WTC11 (cell line): ENCODE measurements around the gene RCN2. TPM values are rescaled to one million over a fixed set of nuclear protein-coding genes. Genes with fewer than 3 reads are reported as not detected.

Experiments used
- ATAC-seq: fragments of 200-7000 bp; cut with Tn5 transposase; 2 replicates; pipeline ENCODE4 v1.10.0; 2021; ENCODE audit warnings: mild to moderate bottlenecking, moderate library complexity
- CTCF ChIA-PET: fragments of 300-600 bp; sonication (Branson Sonifier 250); formaldehyde crosslinking; loops from one replicate; lab custom pipeline; 2021; ENCODE audit warnings: antibody characterized with exemption; lab: Charles Lee
- POLR2A ChIA-PET: fragments of 350-600 bp; sonication (Branson Sonifier 250); formaldehyde crosslinking; loops from one replicate; lab custom pipeline; 2021; ENCODE audit warnings: antibody characterized with exemption; lab: Charles Lee
- DNase-seq: peaks from one replicate; pipeline ENCODE4 v3.0.0; 2021; ENCODE audit warnings: low spot score
- H3K27ac Mint-ChIP-seq: 2 replicates; pipeline ENCODE4 v1.8.0; 2021; ENCODE audit warnings: mixed read lengths
- H3K27me3 Mint-ChIP-seq: 2 replicates; pipeline ENCODE4 v1.8.0; 2021; ENCODE audit warnings: low read depth, mild to moderate bottlenecking, moderate library complexity, mixed read lengths
- H3K36me3 Mint-ChIP-seq: 2 replicates; pipeline ENCODE4 v1.8.0; 2021; ENCODE audit warnings: mixed read lengths
- H3K4me1 Mint-ChIP-seq: 2 replicates; pipeline ENCODE4 v1.8.0; 2022; ENCODE audit warnings: mixed read lengths
- H3K4me3 Mint-ChIP-seq: 2 replicates; pipeline ENCODE4 v1.8.0; 2021; ENCODE audit warnings: mild to moderate bottlenecking, moderate library complexity, mixed read lengths
- H3K9me3 Mint-ChIP-seq: 2 replicates; pipeline ENCODE4 v1.8.0; 2021; ENCODE audit warnings: mixed read lengths
- AR ChIP-seq: fragments of 250-450 bp; sonication (Bioruptor Pico); IDR thresholded peaks from 2 replicates; pipeline ENCODE4 v1.9.0; 2021; ENCODE audit warnings: mild to moderate bottlenecking
- CREM ChIP-seq: sonication (generic); formaldehyde crosslinking; IDR thresholded peaks from 2 replicates; pipeline ENCODE4 v1.8.1; 2022; ENCODE audit warnings: mild to moderate bottlenecking, missing genetic modification reagents, moderate library complexity
- ESRRA ChIP-seq: sonication (generic); formaldehyde crosslinking; IDR thresholded peaks from 2 replicates; pipeline ENCODE4 v1.8.1; 2022; ENCODE audit warnings: mild to moderate bottlenecking, missing genetic modification reagents, borderline replicate concordance
- FOXJ3 ChIP-seq: sonication (generic); formaldehyde crosslinking; IDR thresholded peaks from 2 replicates; pipeline ENCODE4 v1.9.0; 2021; ENCODE audit warnings: missing genetic modification reagents, mild to moderate bottlenecking, borderline replicate concordance
- FOXP1 ChIP-seq: sonication (generic); formaldehyde crosslinking; IDR thresholded peaks from 2 replicates; pipeline ENCODE4 v1.8.0; 2022; ENCODE audit warnings: missing genetic modification reagents, mild to moderate bottlenecking, moderate library complexity, borderline replicate concordance
- GRHL2 ChIP-seq: fragments of 250-450 bp; sonication (Bioruptor Pico); IDR thresholded peaks from 2 replicates; pipeline ENCODE4 v1.8.0; 2022; ENCODE audit warnings: mild to moderate bottlenecking, moderate library complexity; ENCODE audit not compliant: insufficient replicate concordance, severe bottlenecking
- HMGA2 ChIP-seq: fragments of 250-450 bp; sonication (Bioruptor Pico); IDR thresholded peaks from 2 replicates; pipeline ENCODE4 v1.4.0; 2021; ENCODE audit warnings: mild to moderate bottlenecking, moderate library complexity
- NFYB ChIP-seq: sonication (generic); formaldehyde crosslinking; conservative IDR thresholded peaks from 2 replicates; pipeline ENCODE4 v1.8.0; 2022; ENCODE audit warnings: low read depth, missing genetic modification reagents
- RORB ChIP-seq: fragments of 250-450 bp; sonication (Bioruptor Pico); IDR thresholded peaks from 2 replicates; pipeline ENCODE4 v1.9.0; 2021; ENCODE audit warnings: mild to moderate bottlenecking
- STAT6 ChIP-seq: sonication (generic); formaldehyde crosslinking; conservative IDR thresholded peaks from 2 replicates; pipeline ENCODE4 v1.8.1; 2023; ENCODE audit warnings: mild to moderate bottlenecking, low read depth, missing genetic modification reagents, moderate library complexity
- USF2 ChIP-seq: sonication (generic); formaldehyde crosslinking; IDR thresholded peaks from 2 replicates; pipeline ENCODE4 v1.8.1; 2023; ENCODE audit warnings: mild to moderate bottlenecking, missing genetic modification reagents, moderate library complexity
- ZBTB21 ChIP-seq: sonication (generic); formaldehyde crosslinking; IDR thresholded peaks from 2 replicates; pipeline ENCODE4 v1.8.1; 2023; ENCODE audit warnings: mild to moderate bottlenecking, missing genetic modification reagents, borderline replicate concordance
- ZBTB43 ChIP-seq: sonication (generic); formaldehyde crosslinking; IDR thresholded peaks from 2 replicates; pipeline ENCODE4 v1.8.1; 2023; ENCODE audit warnings: mild to moderate bottlenecking, missing genetic modification reagents
- ZNF219 ChIP-seq: sonication (generic); formaldehyde crosslinking; IDR thresholded peaks from 2 replicates; pipeline ENCODE4 v1.8.0; 2023; ENCODE audit warnings: missing genetic modification reagents, mild to moderate bottlenecking, borderline replicate concordance
- ZNF281 ChIP-seq: sonication (generic); formaldehyde crosslinking; IDR thresholded peaks from 2 replicates; pipeline ENCODE4 v1.8.0; 2023; ENCODE audit warnings: mild to moderate bottlenecking, missing genetic modification reagents
- ZNF396 ChIP-seq: fragments of 250-450 bp; sonication (Bioruptor Pico); IDR thresholded peaks from 2 replicates; pipeline ENCODE4 v1.8.0; 2021; ENCODE audit warnings: mild to moderate bottlenecking, moderate library complexity, borderline replicate concordance
- ZNF423 ChIP-seq: fragments of 250-450 bp; sonication (Bioruptor Pico); IDR thresholded peaks from 2 replicates; pipeline ENCODE4 v2.1.2; 2022; ENCODE audit warnings: mild to moderate bottlenecking, moderate library complexity
- total RNA-seq: library from RNA; stranded (reverse); gene quantifications from 3 replicates; pipeline ENCODE4 v1.2.3, GENCODE V29; 2021

RCN2 gene
- total RNA-seq, 1 experiment from 2014 or later: 112 TPM

GRCh38 chr15:76994496-76994895, 62.9 kb downstream of the RCN2 start:
- ChIA-PET POLR2A (no interaction called here), CTCF (interaction anchor here (1.1 to 2.1 kb wide), 3 partner anchors 20 to 30 kb away, joined by 4 to 10 read pairs (median 7); no protein-coding TSS in a partner anchor)
- H3K27me3 Mint-ChIP-seq: no peaks in the 10 kb centered on the region; the same call in 1 of the 2 replicates
- no peaks in the 10 kb centered on the region for H3K9me3 Mint-ChIP-seq
- no peaks in the 10 kb centered on the region for H3K36me3 Mint-ChIP-seq
- H3K4me1 Mint-ChIP-seq: no peaks in the 10 kb centered on the region
- ATAC-seq: no peak
- no peak for DNase-seq
- H3K4me3 Mint-ChIP-seq: no peak overlapping the region
- no peak overlapping the region for H3K27ac Mint-ChIP-seq
- TF ChIP-seq ZNF219 (CRISPR knock-in tag): no peak
- no peak for TF ChIP-seq ZNF281
- no peak for TF ChIP-seq STAT6 (CRISPR knock-in tag)
- no peak for TF ChIP-seq FOXJ3 (CRISPR knock-in tag)
- no peak for TF ChIP-seq ZNF423 (CRISPR knock-in tag)
- TF ChIP-seq ZBTB43 (CRISPR knock-in tag): no peak
- no peak for TF ChIP-seq USF2
- TF ChIP-seq GRHL2 (CRISPR knock-in tag): no peak
- no peak for TF ChIP-seq ZBTB21 (CRISPR knock-in tag)
- no peak for TF ChIP-seq HMGA2 (CRISPR knock-in tag)
- no peak for TF ChIP-seq RORB (CRISPR knock-in tag)
- no peak for TF ChIP-seq AR (CRISPR knock-in tag)
- TF ChIP-seq ZNF396 (CRISPR knock-in tag): no peak
- no peak for TF ChIP-seq ESRRA (CRISPR knock-in tag)
- no peak for TF ChIP-seq CREM
- no peak for TF ChIP-seq FOXP1
- TF ChIP-seq NFYB: no peak
